ENCODE measurements around the gene LMBR1L. TPM values are rescaled to one million over a fixed set of nuclear protein-coding genes. Genes with fewer than 3 reads are reported as not detected.

Gene LMBR1L
- total and polyA plus RNA-seq, 2 donors (not counting 1 experiment from before 2014, with no cell fraction given): 30.9 to 53.2 TPM

GRCh38 chr12:49094160-49094974 lies 16.3 kb downstream of the LMBR1L start, which contains the start of gene DHH:
Gene DHH (minus strand): TSS chr12:49094801. CDS start chr12:49094512, 289 bp downstream.
- H3K9ac ChIP-seq (ENCODE audit: insufficient read depth, low read length): no peak within 1 kb of the TSS
- H4K20me1 ChIP-seq (ENCODE audit: control insufficient read depth, extremely low read depth, insufficient read depth, low read length): no peaks in the 10 kb centered on the region
- H2AFZ ChIP-seq (ENCODE audit: low read length): no peak within 1 kb of the TSS
- peaks cover 21% of the 10 kb centered on the region for H3K27me3 ChIP-seq (ENCODE audit: control insufficient read depth, insufficient read depth, low read length)
- peaks cover 5% of the 10 kb centered on the region for H3K36me3 ChIP-seq (ENCODE audit: control insufficient read depth, insufficient read depth, low read length)
- peak within 1 kb of the TSS; percentile 49 for H3K4me2 ChIP-seq (ENCODE audit: extremely low read depth, insufficient read depth, low read length)
- no peaks in the 10 kb centered on the region for H3K9me3 ChIP-seq (ENCODE audit: control insufficient read depth, insufficient read depth, low read depth, low read length)
- no peak within 1 kb of the TSS for H3K27ac ChIP-seq (ENCODE audit: insufficient read depth, low read length)
- peaks cover 7% of the 10 kb centered on the region for H3K4me1 ChIP-seq (ENCODE audit: control insufficient read depth, extremely low read depth, insufficient read depth, low read length)
- no peaks in the 10 kb centered on the region for H3K79me2 ChIP-seq (ENCODE audit: control insufficient read depth, insufficient read depth, low read length)
- peak within 1 kb of the TSS in 1 of 4 experiments; percentile 33 for H3K4me3 ChIP-seq (replicated peaks in 1 of 4; ENCODE audit: control extremely low read depth in 1 of 4, insufficient read depth in 1 of 4, low read depth in 3 of 4, low read length in 4 of 4)
- DNase-seq (ENCODE audit: low read depth in 2 of 2): peak in 1 of 2 donors; percentile 9
- TF ChIP-seq CTCF (conservative IDR thresholded peaks at IDR 0.05 in 1 of 2, IDR thresholded peaks at IDR 0.05 in 1 of 2; ENCODE audit: low read depth in 1 of 2, low read length in 2 of 2): no peak
- TF ChIP-seq EZH2 (IDR thresholded peaks at IDR 0.05; ENCODE audit: low read length, missing control alignments): peak; percentile 52

GRCh38 chr12:49093792-49094159 lies 16.9 kb downstream of the LMBR1L start:
- H3K27me3 ChIP-seq (ENCODE audit: control insufficient read depth, insufficient read depth, low read length): peaks cover 21% of the 10 kb centered on the region
- no peak for DNase-seq (ENCODE audit: low read depth in 2 of 2)
- H3K9ac ChIP-seq (ENCODE audit: insufficient read depth, low read length): no peak overlapping the region
- peak; percentile 73 for TF ChIP-seq EZH2 (IDR thresholded peaks at IDR 0.05; ENCODE audit: low read length, missing control alignments)
- no peak for TF ChIP-seq CTCF (conservative IDR thresholded peaks at IDR 0.05 in 1 of 2, IDR thresholded peaks at IDR 0.05 in 1 of 2; ENCODE audit: low read depth in 1 of 2, low read length in 2 of 2)
- no peak overlapping the region for H2AFZ ChIP-seq (ENCODE audit: low read length)
- no peaks in the 10 kb centered on the region for H4K20me1 ChIP-seq (ENCODE audit: control insufficient read depth, extremely low read depth, insufficient read depth, low read length)
- peak overlapping the region; percentile 9 for H3K4me2 ChIP-seq (ENCODE audit: extremely low read depth, insufficient read depth, low read length)
- H3K27ac ChIP-seq (ENCODE audit: insufficient read depth, low read length): no peak overlapping the region
- H3K4me1 ChIP-seq (ENCODE audit: control insufficient read depth, extremely low read depth, insufficient read depth, low read length): peaks cover 7% of the 10 kb centered on the region
- peak overlapping the region in 1 of 4 experiments; percentile 33 for H3K4me3 ChIP-seq (replicated peaks in 1 of 4; ENCODE audit: control extremely low read depth in 1 of 4, insufficient read depth in 1 of 4, low read depth in 3 of 4, low read length in 4 of 4)
- H3K36me3 ChIP-seq (ENCODE audit: control insufficient read depth, insufficient read depth, low read length): peaks cover 5% of the 10 kb centered on the region
- H3K9me3 ChIP-seq (ENCODE audit: control insufficient read depth, insufficient read depth, low read depth, low read length): no peaks in the 10 kb centered on the region
- no peaks in the 10 kb centered on the region for H3K79me2 ChIP-seq (ENCODE audit: control insufficient read depth, insufficient read depth, low read length)

- TF ChIP-seq CTCF (conservative IDR thresholded peaks at IDR 0.05 in 1 of 2, IDR thresholded peaks at IDR 0.05 in 1 of 2; ENCODE audit: low read depth in 1 of 2, low read length in 2 of 2) (no peak), EZH2 (IDR thresholded peaks at IDR 0.05; ENCODE audit: low read length, missing control alignments) (no peak)
- H3K4me2 ChIP-seq (ENCODE audit: extremely low read depth, insufficient read depth, low read length): no peak overlapping the region
- peaks cover 9% of the 10 kb centered on the region for H3K4me1 ChIP-seq (ENCODE audit: control insufficient read depth, extremely low read depth, insufficient read depth, low read length)
- no peaks in the 10 kb centered on the region for H3K79me2 ChIP-seq (ENCODE audit: control insufficient read depth, insufficient read depth, low read length)
- no peak for DNase-seq (ENCODE audit: low read depth in 2 of 2)
- H3K9ac ChIP-seq (ENCODE audit: insufficient read depth, low read length): no peak overlapping the region
- peaks cover 5% of the 10 kb centered on the region for H3K36me3 ChIP-seq (ENCODE audit: control insufficient read depth, insufficient read depth, low read length)
- H3K27me3 ChIP-seq (ENCODE audit: control insufficient read depth, insufficient read depth, low read length): peaks cover 21% of the 10 kb centered on the region
- no peaks in the 10 kb centered on the region for H3K9me3 ChIP-seq (ENCODE audit: control insufficient read depth, insufficient read depth, low read depth, low read length)
- no peak overlapping the region for H3K27ac ChIP-seq (ENCODE audit: insufficient read depth, low read length)
- H4K20me1 ChIP-seq (ENCODE audit: control insufficient read depth, extremely low read depth, insufficient read depth, low read length): no peaks in the 10 kb centered on the region
- H3K4me3 ChIP-seq (replicated peaks in 1 of 4; ENCODE audit: control extremely low read depth in 1 of 4, insufficient read depth in 1 of 4, low read depth in 3 of 4, low read length in 4 of 4): no peak overlapping the region
- no peak overlapping the region for H2AFZ ChIP-seq (ENCODE audit: low read length)
Measured at GRCh38 chr12:49092816-49093406, 17.7 kb downstream of the LMBR1L start.
